GM23338 (cell line): ENCODE measurements around the gene RAB3A.
A peak's percentile ranks its signal among the peaks of the same experiment; 100 is the strongest.

ENCODE experiments used
- CREB1 ChIP-seq: fragments of 250-450 bp; sonication (Bioruptor Pico); IDR thresholded peaks from 2 replicates; pipeline ENCODE4 v1.5.0; 2020; ENCODE audit warnings: low read depth, mild to moderate bottlenecking, moderate library complexity
- ETS1 ChIP-seq: IDR thresholded peaks from 2 replicates; pipeline ENCODE4 v1.6.1; 2016; ENCODE audit warnings: antibody characterized with exemption
- EZH2 ChIP-seq: fragments of 200-600 bp; sonication (generic); IDR thresholded peaks from one replicate; pipeline ENCODE4 v1.8.0; 2017; ENCODE audit warnings: antibody characterized with exemption, mild to moderate bottlenecking, low read depth; ENCODE audit not compliant: unreplicated experiment
- EZH2phosphoT487 ChIP-seq: fragments of 200-600 bp; sonication (generic); IDR thresholded peaks from one replicate; pipeline ENCODE4 v1.8.1; 2018; ENCODE audit warnings: antibody characterized with exemption; ENCODE audit not compliant: unreplicated experiment
- JUNB ChIP-seq: IDR thresholded peaks from one replicate; pipeline ENCODE4 v1.6.1; 2016; ENCODE audit warnings: antibody characterized with exemption; ENCODE audit not compliant: unreplicated experiment
- POLR2AphosphoS5 ChIP-seq: IDR thresholded peaks from 2 replicates; pipeline ENCODE4 v1.6.1; 2016; ENCODE audit warnings: antibody characterized with exemption, low read depth
- TF ChIP-seq, protein P1 (sequence below), 2 experiments: fragments of 200-600 bp in 1 of 2; sonication (generic) in 1 of 2; conservative IDR thresholded peaks; 2 replicates each; pipeline versions ENCODE4 v1.5.1 to v1.6.1; 2016 to 2017; ENCODE audit warnings: antibody characterized with exemption in 2 of 2, low read depth in 2 of 2, mild to moderate bottlenecking in 2 of 2, moderate library complexity in 1 of 2
- TF ChIP-seq, protein P2 (sequence below): IDR thresholded peaks from one replicate; pipeline ENCODE4 v1.6.1; 2018; ENCODE audit warnings: antibody characterized with exemption; ENCODE audit not compliant: unreplicated experiment

DNA sequence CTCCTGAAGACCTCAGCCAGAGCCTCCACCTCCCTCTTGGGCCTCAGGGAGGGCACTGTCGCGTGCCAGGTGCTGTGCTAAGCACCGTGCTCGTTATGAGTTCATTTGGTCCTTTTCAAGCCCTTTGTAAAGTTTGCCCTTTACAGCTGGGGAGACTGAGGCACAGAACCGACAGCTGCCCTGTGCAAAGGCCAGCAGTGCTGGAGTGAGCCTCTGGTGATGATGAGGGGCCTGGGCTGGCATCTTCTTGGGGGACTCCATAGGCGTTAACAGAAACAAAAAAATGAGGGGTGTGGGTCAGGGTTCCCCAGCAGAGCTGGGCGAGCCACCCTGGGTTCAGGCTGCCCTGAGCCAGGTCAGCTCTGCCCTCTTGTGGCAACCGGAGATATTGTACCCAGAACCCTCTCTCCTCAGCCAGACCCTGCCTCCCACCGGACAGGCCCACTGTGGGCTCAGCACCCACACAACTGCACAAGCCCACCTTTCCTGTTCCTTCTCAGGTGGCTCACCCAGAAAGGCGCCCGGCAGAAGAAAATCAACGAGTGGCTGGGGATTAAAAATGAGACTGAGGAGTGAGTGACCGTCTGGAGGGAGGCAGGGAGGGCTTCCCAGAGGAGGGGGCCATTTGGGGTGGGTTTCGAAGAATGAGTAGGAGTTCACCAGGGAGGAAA is 35.7 kb downstream of the RAB3A start:
- TF ChIP-seq, protein P1, sequence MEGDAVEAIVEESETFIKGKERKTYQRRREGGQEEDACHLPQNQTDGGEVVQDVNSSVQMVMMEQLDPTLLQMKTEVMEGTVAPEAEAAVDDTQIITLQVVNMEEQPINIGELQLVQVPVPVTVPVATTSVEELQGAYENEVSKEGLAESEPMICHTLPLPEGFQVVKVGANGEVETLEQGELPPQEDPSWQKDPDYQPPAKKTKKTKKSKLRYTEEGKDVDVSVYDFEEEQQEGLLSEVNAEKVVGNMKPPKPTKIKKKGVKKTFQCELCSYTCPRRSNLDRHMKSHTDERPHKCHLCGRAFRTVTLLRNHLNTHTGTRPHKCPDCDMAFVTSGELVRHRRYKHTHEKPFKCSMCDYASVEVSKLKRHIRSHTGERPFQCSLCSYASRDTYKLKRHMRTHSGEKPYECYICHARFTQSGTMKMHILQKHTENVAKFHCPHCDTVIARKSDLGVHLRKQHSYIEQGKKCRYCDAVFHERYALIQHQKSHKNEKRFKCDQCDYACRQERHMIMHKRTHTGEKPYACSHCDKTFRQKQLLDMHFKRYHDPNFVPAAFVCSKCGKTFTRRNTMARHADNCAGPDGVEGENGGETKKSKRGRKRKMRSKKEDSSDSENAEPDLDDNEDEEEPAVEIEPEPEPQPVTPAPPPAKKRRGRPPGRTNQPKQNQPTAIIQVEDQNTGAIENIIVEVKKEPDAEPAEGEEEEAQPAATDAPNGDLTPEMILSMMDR (conservative IDR thresholded peaks at IDR 0.05; ENCODE audit: low read depth in 2 of 2): peak; percentile 66 to 84
- TF ChIP-seq CREB1 (no peak), EZH2phosphoT487 (no peak), POLR2AphosphoS5 (no peak), EZH2 (no peak), JUNB (no peak), ETS1 (no peak)
- TF ChIP-seq, protein P2, sequence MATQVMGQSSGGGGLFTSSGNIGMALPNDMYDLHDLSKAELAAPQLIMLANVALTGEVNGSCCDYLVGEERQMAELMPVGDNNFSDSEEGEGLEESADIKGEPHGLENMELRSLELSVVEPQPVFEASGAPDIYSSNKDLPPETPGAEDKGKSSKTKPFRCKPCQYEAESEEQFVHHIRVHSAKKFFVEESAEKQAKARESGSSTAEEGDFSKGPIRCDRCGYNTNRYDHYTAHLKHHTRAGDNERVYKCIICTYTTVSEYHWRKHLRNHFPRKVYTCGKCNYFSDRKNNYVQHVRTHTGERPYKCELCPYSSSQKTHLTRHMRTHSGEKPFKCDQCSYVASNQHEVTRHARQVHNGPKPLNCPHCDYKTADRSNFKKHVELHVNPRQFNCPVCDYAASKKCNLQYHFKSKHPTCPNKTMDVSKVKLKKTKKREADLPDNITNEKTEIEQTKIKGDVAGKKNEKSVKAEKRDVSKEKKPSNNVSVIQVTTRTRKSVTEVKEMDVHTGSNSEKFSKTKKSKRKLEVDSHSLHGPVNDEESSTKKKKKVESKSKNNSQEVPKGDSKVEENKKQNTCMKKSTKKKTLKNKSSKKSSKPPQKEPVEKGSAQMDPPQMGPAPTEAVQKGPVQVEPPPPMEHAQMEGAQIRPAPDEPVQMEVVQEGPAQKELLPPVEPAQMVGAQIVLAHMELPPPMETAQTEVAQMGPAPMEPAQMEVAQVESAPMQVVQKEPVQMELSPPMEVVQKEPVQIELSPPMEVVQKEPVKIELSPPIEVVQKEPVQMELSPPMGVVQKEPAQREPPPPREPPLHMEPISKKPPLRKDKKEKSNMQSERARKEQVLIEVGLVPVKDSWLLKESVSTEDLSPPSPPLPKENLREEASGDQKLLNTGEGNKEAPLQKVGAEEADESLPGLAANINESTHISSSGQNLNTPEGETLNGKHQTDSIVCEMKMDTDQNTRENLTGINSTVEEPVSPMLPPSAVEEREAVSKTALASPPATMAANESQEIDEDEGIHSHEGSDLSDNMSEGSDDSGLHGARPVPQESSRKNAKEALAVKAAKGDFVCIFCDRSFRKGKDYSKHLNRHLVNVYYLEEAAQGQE: no peak
